Kidney epithelial cell (primary cell): ENCODE data around the gene ERAL1. TPM values are rescaled to one million over a fixed set of nuclear protein-coding genes. Genes with fewer than 3 reads are reported as not detected.
A peak's percentile ranks its signal among the peaks of the same experiment; 100 is the strongest.

ENCODE experiments used
- DNase-seq: peaks from one replicate; pipeline ENCODE4 v3.0.0-alpha.2; 2010; ENCODE audit warnings: low read depth
- H3K27me3 ChIP-seq: 2 replicates; pipeline ENCODE4 v1.6.0; 2011; ENCODE audit warnings: low read length; ENCODE audit not compliant: control insufficient read depth, insufficient read depth
- H3K36me3 ChIP-seq: 2 replicates; pipeline ENCODE4 v1.5.1; 2011; ENCODE audit warnings: low read length; ENCODE audit not compliant: control insufficient read depth, insufficient read depth
- H3K4me3 ChIP-seq: 2 replicates; pipeline ENCODE4 v1.5.1; 2011; ENCODE audit warnings: low read depth, mild to moderate bottlenecking, control low read depth, low read length
- CTCF ChIP-seq: IDR thresholded peaks from 2 replicates; pipeline ENCODE4 v1.5.1; 2011; ENCODE audit warnings: mild to moderate bottlenecking, moderate library complexity, low read length, control low read depth, inconsistent platforms; ENCODE audit not compliant: insufficient read depth, poor library complexity, severe bottlenecking
- total RNA-seq: library from RNA; depleted of rRNA; stranded (reverse); fragments of >200 nt; gene quantifications from 2 replicates; pipeline ENCODE4 v1.2.3, GENCODE V29; 2015

The ERAL1 gene
- total RNA-seq, 1 donor from 2014 or later = 54.9 TPM

- no peak for TF ChIP-seq CTCF
- peaks cover under 1% of the 10 kb centered on the region for H3K36me3 ChIP-seq
- H3K4me3 ChIP-seq = peak overlapping the region; percentile 96
- no peaks in the 10 kb centered on the region for H3K27me3 ChIP-seq
- no peak for DNase-seq
Measured at GRCh38 chr17:28855336-28855679, 492 bp downstream of the ERAL1 start.

DNA sequence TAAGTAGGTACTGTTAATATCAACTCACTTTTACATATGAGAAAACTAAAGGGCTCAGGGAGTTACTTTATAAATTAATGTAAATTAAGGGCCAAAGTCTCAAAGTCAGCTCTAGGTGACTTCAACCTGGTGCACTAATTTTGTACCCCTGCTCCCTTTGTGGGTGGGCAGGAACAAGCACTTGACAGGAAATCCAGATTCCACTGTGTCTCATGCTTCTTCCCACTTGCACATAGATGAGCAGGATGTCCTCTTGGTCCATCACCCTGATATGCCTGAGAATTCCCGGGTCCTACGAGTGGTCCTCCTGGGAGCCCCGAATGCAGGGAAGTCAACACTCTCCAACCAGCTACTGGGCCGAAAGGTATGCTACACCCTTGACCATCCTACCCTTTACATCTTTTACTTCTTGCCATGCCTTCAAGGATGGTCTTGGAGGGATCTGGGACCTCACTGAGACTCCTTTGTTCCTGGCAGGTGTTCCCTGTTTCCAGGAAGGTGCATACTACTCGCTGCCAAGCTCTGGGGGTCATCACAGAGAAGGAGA, 1.3 kb downstream of the ERAL1 start:
- Histone ChIP-seq H3K36me3 (peaks cover 2% of the 10 kb centered on the region), H3K27me3 (no peaks in the 10 kb centered on the region), H3K4me3 (no peak overlapping the region)
- DNase-seq = no peak
- TF ChIP-seq CTCF = no peak

DNA sequence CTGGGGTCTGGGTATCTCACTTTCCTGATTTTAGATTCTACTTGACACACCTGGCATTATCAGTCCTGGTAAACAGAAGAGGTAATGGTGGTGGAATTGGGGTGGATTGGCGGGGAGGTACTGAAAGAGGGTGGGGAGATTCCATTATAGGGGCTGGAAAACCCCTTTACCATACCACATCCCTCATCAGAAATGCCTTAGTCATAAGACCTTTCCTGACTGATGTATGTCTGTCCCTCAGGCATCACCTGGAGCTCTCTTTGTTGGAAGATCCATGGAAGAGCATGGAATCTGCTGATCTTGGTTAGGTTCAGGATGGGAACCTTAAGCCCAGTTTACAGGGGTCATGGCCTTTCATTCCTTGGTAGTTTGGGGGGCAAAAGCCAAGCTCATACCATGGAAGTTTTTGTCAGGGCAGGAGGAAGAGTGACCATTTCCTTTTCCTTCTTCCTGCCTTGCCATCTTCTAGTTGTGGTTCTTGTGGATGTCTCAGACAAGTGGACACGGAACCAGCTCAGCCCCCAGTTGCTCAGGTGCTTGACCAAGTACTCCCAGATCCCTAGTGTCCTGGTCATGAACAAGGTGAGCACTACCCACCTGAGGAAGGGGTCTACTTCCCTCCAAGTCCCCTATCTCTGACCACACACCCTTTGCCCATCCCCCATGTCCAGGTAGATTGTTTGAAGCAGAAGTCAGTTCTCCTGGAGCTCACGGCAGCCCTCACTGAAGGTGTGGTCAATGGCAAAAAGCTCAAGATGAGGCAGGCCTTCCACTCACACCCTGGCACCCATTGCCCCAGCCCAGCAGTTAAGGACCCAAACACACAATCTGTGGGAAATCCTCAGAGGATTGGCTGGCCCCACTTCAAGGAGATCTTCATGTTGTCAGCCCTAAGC, 3.3 kb downstream of the ERAL1 start:
- no peak for TF ChIP-seq CTCF
- DNase-seq = no peak
- no peaks in the 10 kb centered on the region for H3K27me3 ChIP-seq
- H3K36me3 ChIP-seq = peaks cover 2% of the 10 kb centered on the region
- H3K4me3 ChIP-seq = no peak overlapping the region

- no peak for TF ChIP-seq CTCF
- Histone ChIP-seq H3K4me3 (no peak overlapping the region), H3K27me3 (no peaks in the 10 kb centered on the region), H3K36me3 (peaks cover 2% of the 10 kb centered on the region)
- DNase-seq = no peak
Measured at GRCh38 chr17:28858801-28859355, 4.1 kb downstream of the ERAL1 start.

GRCh38 chr17:28860363-28860808, 5.6 kb downstream of the ERAL1 start:
- no peak overlapping the region for H3K4me3 ChIP-seq
- peaks cover 2% of the 10 kb centered on the region for H3K36me3 ChIP-seq
- no peak for DNase-seq

More at GRCh38 chr17:28860363-28860808, 5.6 kb downstream of the ERAL1 start:
- TF ChIP-seq CTCF = no peak
- H3K27me3 ChIP-seq = no peaks in the 10 kb centered on the region
